ENCODE data around the gene DSCAM.
A peak's percentile ranks its signal among the peaks of the same experiment; 100 is the strongest.

The DSCAM gene

DNA sequence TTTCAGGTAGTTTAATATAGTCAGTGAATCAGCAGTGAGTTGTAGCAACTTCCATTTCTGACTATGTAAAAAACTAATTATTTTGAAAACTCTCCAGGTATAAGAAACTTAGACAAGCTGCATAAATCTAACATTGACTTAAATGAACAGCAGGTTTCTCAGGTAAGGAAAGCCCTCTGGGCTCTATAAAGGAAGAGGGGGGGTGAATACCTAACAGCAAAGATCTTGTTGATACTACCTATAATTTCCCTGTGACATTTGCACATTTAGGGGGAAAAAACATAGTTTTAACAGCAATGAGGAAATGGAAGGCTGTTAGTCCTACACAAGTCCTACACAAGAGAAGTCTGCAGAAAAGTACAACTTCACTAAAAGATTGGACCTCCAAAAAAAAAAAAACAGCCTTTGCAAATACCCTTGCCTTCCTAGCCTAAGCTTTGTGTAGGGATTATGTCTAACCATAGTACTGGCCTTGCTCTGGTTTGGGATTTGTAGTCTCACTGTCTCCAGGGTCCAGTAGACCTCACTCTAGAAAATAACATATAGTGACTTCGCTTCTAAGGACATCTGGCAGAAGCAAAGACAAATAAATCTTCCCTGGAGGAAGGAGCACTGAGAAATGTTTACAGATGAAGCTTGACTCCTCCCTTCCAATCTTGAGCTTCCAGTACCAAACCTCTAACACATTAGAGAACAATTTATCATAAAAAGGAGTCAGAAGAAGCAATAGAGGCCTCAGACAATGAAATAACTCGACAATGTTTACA is 459.8 kb downstream of the DSCAM start:
- no peak for DNase-seq (ENCODE audit: low read depth in 2 of 2)

DNA sequence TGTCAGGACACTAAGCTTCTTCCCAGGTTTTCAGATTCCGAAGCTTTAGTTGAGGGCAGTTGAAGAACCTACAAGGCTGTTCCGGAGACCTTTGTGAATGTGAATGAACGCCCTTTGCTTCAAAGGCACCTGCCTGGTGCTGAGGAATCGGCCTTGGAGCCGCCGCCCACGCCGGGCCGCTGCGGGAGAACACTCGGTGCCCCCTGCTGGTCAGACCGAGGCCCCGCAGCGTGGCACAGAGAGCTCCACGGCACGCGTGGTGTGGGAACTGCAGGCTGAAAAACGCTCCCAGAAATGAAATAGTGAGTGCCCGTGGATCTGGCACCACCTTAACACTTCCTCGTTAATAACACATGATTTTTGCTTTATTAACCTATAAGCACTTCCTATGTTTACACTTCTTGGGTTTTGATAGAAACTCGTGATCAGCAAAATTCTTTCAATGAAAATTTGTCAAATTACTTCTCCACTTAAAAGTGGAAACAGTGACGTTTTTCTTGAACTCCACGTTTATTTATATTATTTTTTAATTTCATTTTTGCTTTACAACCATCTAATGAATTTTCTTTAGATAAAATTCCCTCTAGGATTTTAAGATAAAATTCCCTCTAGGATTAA is 460.6 kb downstream of the DSCAM start:
- peak; percentile 10 to 47 for DNase-seq (ENCODE audit: low read depth in 2 of 2)

DNA sequence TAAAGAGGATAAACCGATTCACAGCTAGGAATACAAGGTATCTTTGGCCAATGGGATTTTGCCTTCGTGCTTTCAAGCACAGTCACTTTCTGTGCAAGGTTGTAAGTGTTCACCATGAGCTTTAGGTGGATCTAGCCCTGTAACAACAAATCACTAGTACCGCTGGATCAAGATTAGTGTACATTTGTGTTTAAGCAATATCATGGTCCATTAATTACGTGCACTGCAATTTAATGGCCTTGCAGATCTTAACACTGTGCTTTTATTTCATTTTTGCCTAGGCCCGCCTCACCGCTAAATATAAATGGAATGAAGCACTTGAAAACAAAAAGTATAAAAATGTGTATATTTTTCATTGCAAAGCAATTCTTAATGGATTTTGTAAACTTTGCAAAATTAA is 461.1 kb downstream of the DSCAM start:
- no peak for DNase-seq (ENCODE audit: low read depth in 2 of 2)

DNA sequence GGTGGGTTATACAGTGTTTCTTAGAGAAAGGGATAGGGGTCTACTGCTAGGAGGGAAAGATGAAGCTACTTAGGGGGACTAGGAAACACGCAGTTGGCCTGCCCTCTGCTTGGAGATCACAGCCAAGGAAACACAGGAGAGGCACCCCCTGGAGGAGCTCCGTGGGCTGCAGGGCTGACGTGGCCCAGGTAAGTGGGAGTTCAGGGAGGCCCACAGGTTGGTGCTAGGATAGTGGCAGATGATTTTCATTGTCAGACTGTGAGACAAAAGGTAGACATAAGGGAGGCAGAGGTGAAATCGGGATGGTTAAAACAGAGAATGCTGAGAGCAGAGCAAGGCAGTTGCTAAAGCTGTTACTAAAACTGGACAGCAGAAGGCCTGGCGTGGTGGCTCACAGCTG is 463.0 kb downstream of the DSCAM start:
- no peak for DNase-seq (ENCODE audit: low read depth in 2 of 2)

DNA sequence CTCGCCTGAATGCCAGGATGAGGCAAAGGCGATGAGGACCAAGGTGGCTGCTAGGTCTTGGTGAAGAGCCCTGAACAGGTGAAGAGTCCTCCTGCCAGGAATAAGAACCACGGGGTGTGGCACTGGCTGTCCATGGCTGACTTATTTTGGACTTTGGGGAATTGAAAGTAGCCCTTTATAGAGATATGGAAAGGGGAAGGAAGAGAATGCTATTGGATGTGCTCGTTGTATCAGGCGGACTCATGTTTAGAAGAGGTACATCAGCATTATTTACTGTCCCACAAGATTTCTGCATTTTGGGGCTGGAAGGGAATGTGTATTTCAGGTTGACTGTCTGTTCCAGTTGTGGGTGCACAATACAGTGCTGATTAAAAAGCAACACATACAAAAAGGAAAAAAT is 465.8 kb downstream of the DSCAM start:
- no peak for DNase-seq (ENCODE audit: low read depth in 2 of 2)

DNA sequence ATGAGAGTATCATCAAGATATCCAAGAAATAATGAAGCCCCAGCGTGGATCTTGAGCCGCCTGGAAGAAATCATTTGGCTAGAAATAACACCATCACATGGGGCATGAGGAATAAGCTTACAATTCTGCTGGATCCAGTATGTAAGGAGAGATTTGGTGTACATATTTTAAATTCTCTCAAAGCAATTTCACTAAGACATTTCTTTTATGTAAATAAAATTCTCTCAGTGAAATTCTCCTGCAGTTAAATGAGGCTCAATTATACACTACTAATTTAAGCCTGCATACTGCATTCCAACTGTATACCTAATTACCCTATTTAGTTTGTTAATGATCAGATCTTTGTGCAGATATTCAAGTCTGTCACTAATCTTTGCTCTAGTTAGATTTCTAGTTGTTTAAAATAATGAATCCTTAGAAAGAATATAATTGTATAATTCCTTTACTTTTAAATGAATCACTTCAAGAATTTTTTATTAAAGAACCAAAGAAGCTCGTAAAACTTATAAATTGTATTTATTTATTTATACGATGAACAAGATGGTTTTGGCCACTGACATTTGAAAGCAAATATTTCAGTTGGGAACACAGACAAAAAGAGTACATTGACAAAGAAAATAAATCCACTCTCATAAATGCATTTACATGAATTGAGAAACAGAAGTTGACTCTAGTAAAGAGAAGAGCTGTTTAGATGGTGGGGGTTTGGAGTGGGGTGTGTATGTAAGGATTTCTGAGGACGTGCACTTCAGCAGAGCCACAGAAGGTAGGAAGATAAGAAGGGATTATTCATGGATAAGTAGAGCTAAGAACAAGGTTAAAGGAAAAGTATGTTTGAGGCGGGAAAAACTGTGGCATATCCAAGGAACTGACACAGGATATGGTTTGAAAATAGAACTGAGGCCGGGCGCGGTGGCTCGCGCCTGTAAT is 466.8 kb downstream of the DSCAM start:
- DNase-seq (ENCODE audit: low read depth in 2 of 2), result no peak

DNA sequence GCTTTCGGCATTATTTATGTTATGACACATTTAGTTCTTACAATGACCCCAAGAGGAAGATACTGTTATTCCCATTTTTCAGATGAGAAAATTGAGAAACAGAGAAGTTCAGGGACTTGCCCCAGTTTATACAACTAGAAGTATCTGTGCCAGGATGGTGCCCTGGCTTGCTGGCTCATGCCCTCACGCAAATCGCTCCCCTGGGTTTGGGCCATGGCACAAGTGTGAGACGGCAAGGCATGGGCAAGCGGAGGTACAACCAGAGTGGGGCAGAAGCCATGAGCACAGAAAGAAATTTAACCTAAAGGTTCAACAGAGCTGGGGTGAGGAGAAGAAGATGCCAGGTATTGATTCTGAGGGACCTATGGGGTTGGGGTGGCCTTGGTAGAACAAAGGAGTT is 469.8 kb downstream of the DSCAM start:
- DNase-seq (ENCODE audit: low read depth in 2 of 2), result no peak

DNA sequence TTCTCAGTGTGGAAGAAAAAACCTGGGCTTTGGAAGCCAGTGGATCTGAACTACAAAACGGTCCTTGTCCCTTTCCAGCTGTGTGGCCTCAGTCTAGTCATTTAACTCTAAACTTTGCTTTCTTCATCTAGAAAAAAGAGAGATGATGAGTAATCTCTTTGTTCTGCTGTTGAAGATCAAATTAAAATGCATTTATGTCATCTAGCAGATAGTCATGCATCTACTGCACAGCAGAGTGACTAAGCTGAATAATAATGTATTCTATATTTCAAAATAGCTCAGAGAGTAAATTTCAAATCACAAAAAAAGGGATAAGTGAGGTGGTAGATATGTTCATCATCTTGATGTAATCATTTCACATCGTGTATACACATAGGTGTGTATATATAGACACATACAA is 473.2 kb downstream of the DSCAM start:
- DNase-seq (ENCODE audit: low read depth in 2 of 2), result no peak

DNA sequence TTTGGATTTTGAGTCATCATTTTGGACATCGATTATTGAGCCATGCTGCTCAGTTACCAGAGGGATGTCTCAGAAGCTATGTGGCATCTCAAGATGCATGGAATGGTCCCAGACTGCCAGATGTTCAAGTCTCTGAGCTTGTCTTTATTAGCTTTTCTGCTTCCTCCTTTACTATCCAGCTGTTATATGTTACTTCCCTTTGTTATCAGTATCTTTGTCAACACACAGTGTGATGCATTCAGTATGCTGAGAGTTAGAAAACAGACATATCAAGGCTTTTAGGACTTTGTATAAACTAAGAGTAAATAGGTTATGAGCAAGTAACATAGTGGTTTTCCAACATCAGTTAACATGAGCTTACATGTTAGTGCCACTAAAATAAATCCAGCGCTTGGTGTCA is 474.5 kb downstream of the DSCAM start:
- no peak for DNase-seq (ENCODE audit: low read depth in 2 of 2)

DNA sequence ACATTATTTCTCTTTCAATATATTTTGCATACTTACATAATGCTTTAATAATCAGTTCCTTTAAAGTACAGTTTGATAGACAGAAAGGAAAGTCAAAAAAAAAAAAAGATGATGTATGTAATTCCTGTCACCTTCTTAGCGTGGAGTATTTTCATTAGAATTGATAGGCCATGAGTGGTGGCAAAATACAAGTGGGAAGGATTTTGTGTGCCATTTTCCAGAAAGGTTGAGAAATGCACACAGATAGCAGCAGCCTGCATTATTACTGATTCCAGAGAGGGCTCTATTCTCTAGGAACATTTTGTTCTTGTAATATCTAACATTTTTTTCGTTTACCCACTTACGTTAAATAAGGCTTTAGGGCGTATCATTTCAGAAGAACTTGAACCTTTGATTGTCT is 475.6 kb downstream of the DSCAM start:
- no peak for DNase-seq (ENCODE audit: low read depth in 2 of 2)

DNA sequence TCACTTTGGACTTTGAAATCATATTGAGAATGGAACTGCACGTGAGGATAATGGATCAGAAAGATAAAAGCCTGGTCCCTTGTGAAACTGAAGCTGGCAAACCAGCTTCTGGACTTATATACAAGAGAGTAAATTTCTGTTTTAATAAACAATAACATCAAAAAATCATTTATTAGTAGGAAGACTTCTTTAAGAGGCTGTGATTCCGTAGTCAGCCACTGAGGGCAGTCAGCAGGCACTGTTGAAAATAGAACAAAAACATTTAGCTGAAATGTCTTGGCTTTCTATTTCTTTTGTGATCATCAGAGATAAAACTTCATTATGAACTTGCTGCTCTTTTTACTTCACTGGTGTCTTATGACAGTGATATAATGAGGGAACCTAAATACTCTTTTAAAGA is 490.3 kb downstream of the DSCAM start:
- DNase-seq (ENCODE audit: low read depth in 2 of 2), result no peak

DNA sequence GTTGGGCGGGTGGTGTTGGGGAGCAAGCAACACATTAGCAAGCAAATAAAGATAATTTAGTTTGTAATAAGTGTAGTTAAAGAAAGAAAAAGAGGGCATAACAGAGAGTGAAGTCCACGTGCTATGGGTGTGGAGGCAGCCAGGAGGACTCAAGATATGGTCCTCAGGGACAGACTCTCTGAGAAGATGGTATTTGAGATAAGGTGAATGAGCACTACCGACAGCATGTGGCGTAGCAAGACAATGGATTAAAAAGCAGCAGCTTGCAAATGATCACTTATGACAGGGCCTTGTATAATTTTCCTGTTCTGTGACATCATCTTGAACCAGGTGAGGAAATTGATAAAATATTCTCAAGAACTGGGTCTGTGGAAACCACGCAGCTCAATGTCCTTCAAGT is 491.9 kb downstream of the DSCAM start:
- no peak for DNase-seq (ENCODE audit: low read depth in 2 of 2)

DNA sequence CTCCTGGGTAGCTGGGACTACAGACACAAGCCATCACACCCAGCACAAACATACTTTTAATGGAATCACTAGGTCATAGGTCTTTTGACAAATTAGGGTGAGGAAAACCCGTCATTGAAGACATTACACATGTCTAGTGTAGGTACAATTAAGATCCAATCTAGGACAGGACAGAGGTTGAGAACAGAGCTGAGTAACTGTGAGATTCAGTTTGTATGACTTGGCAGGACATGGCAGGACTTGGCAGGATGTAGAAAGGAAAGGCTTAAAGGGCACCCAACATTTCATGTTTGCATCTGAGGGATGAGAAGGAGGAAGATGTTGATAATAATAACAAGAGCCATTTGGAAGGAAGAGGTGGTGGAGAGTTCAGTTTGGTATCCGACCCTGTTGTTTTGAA is 496.0 kb downstream of the DSCAM start:
- DNase-seq (ENCODE audit: low read depth in 2 of 2), result no peak

DNA sequence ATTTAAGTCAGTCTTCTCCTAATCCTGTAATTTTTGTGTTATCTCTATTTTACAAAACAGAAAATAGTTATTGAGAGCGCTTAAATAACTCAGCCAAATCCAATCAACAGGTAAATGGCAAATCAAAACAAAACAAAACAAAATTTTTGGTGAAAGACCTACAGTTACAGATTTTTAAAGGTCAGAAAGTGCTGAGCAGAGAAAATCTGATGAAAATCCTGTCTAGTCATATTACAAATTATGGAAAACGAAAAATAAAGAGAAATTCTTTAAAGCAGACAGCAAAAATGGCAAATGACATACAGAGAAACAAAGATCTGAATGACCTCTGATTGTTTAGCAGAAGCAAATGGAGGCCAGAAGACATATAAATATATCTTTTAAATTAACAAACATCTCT is 497.4 kb downstream of the DSCAM start:
- DNase-seq (ENCODE audit: low read depth in 2 of 2), result no peak

DNA sequence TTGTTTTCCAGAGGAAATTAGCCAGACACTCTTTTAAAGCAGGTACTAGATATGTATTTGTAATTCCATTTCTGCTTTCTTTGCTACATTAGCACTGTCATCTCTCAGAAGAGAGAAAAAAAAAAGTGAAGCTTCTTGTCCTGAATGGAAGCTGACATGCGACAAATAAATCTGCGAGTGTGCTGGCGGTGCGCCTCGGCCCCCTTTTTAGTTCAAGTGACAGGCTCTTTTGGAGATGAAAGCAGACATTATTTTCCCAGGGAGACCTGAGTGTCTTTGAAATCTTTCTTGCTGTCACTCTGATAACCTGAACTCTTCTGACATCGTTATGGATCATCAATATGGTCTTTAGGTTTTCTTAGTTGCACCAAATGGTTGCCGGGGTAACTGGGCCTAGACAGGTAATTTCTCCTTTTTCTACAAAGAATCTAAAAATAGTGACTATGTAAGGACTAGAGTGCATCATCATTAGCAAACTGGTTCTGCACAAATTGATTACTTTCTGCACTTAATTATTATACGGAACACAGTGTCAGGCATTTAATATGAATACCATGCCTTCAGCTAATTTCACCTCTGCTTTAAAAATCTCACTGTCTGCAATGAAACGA is 501.1 kb downstream of the DSCAM start:
- DNase-seq (ENCODE audit: low read depth in 2 of 2), result no peak

DNA sequence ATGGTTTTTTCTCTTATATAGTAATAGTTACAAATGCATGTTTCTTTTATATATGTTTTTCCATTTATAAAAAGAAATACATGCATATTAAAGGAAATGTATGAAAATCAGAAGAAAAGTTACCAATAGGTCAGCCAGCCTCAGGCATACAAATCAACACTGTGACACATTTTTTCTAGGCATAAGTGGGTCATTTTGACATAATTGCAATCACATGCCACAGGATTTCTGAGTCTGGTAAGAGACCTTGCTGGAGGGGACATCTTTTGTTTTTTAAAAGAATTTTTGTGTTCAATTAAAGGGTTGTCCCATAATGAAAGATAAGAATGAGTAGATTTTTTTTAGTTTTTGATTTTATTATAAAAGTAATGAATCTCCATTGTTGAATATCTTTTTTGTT is 506.6 kb downstream of the DSCAM start:
- DNase-seq (ENCODE audit: low read depth in 2 of 2), result no peak

DNA sequence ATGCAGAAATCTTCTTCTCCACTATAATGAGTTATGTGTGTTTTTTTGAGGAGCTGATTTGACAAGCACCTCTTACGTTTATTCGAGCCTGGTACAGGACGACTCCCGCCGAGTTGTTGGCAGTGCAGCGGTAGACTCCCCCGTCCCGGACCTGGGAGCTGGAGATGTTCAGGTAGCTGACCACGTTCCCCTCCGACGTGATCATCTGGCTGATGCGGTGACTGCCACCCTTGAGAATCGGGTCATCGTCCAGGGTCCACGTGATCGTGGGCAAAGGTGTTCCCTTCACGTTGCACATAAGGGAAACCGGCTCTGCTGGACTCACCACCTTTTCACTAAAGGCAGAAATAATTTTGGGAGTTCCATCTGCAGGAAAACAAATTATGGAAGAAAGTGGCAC is 507.9 kb downstream of the DSCAM start:
- no peak for DNase-seq (ENCODE audit: low read depth in 2 of 2)

DNA sequence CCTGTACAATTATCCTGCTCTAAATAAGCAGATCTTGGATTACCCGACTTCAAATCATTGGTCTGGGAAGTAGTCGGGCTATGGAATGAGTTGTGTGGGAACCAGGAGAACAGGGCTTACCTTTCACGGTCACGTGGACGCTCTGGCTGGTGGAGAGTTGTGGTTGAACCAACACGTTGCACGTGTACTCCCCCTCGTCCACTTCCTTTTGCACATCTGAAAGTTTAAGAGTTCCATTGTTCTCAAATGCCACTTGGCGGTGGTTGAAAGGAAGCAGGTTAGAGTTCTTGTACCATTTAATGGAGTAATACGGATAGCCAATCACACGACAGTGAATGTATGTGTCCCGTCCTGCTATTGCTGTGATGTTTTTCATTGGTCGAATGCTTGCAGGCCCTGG is 509.0 kb downstream of the DSCAM start:
- DNase-seq (ENCODE audit: low read depth in 2 of 2), result no peak

DNA sequence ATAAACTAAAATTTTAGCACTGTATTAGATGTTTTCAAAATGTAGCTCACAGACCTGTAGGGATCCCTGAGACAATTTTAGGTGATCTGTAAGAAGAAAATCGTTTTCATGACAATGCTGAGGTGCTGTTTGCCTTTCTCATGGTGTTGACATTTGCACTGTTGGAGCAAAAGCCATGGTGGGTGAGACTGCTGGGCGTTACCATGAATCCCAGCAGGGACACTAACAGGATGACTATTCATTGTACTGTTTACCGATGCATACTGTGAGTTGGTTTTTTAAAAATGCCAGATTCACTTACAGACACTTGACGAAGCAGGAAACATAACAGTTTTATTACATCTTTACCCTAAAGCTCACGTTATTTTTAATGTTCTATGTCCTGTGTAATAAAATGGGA is 511.3 kb downstream of the DSCAM start:
- no peak for DNase-seq (ENCODE audit: low read depth in 2 of 2)

DNA sequence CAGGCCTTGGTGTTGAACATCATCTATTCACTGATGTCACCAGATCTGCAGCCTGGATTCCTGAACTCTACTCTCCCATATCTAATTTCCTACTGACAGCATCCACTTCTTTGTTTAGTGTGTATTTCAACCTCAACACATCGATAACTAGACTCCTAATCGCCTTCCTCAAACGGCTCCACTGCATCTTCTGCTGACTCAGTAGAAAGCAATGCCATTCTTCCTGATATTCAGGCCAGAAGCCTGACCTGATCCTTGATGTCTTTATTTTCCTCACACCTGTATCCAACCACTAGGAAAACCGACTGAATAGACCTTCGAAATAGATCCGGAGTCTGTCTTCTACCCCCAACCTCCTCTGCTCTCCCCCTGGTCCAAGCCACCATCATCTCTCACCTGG is 512.8 kb downstream of the DSCAM start:
- no peak for DNase-seq (ENCODE audit: low read depth in 2 of 2)

DNA sequence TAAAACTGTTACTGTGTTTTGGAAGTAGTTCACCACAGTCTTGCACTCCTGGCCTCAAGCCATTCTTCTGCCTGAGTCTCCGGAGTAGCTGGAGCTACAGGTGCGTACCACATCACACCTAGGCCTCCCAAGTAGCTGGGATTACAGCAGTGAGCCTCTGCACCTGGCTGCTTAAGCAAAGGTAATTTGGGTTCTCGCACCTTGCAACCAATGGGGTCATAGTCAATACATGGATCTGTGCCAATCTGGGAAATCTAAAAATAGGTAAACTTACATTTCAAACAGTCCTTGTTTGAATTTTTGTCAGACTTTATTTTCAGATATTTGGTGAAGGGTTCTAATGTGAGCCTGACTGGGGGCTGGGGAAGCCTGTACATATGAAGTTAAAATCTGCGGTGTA is 513.2 kb downstream of the DSCAM start:
- DNase-seq (ENCODE audit: low read depth in 2 of 2), result no peak

DNA sequence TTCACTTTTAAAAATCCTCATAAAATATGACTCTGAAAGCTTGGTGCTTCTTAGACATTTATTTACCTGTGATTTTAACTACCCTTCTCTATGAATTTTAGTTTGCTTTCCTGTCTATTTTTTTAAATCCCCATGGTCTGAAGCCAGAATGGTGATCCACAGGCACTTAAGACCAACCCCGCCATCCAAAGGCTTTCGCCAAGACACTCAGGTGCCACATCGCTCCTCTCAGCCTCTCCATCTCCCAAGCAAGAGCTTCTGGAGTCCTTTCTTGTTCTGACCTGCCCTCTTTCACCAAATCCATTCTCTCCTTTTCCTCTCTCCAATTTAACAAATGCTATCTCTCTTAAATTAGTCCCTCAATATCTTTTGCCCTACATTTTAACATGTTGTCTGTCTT is 515.2 kb downstream of the DSCAM start:
- DNase-seq (ENCODE audit: low read depth in 2 of 2), result no peak
